SK-N-SH (cell line): ENCODE measurements around the gene HID1.

Experiments used
- CTCF ChIP-seq: fragments of 200-600 bp; sonication (generic); IDR thresholded peaks from 2 replicates; pipeline ENCODE4 v1.6.1; 2017; ENCODE audit warnings: antibody characterized with exemption, mild to moderate bottlenecking, moderate library complexity
- ELF1 ChIP-seq: IDR thresholded peaks from 2 replicates; pipeline ENCODE4 v1.4.0; 2012
- EP300 ChIP-seq, 2 experiments: IDR thresholded peaks; 2 replicates each; pipeline versions ENCODE4 v1.4.0 to v1.6.1; 2012; ENCODE audit warnings: borderline replicate concordance in 1 of 2, low read depth in 1 of 2, low read length in 1 of 2
- GATA2 ChIP-seq: sonication (generic); formaldehyde crosslinking; IDR thresholded peaks from 2 replicates; pipeline ENCODE4 v1.5.0; 2020; ENCODE audit warnings: mild to moderate bottlenecking, missing genetic modification reagents
- JUND ChIP-seq: IDR thresholded peaks from 2 replicates; pipeline ENCODE4 v1.4.0; 2012
- MEF2A ChIP-seq: IDR thresholded peaks from 2 replicates; pipeline ENCODE4 v1.4.0; 2012; ENCODE audit warnings: low read depth, borderline replicate concordance
- POLR2AphosphoS5 ChIP-seq: IDR thresholded peaks from 2 replicates; pipeline ENCODE4 v1.6.1; 2012; ENCODE audit warnings: low read depth, low read length
- RAD21 ChIP-seq: IDR thresholded peaks from 2 replicates; pipeline ENCODE4 v1.6.1; 2012; ENCODE audit warnings: mild to moderate bottlenecking, low read length
- RCOR1 ChIP-seq: fragments of 150-350 bp; IDR thresholded peaks from 2 replicates; pipeline ENCODE4 v1.6.1; 2017; ENCODE audit warnings: antibody characterized with exemption, low read length
- REST ChIP-seq: IDR thresholded peaks from 2 replicates; pipeline ENCODE4 v1.6.1; 2012; ENCODE audit warnings: mild to moderate bottlenecking, low read depth, low read length, moderate library complexity
- SIN3A ChIP-seq: IDR thresholded peaks from 2 replicates; pipeline ENCODE4 v1.6.1; 2012; ENCODE audit warnings: low read depth, mild to moderate bottlenecking, low read length, moderate library complexity, borderline replicate concordance
- YY1 ChIP-seq: IDR thresholded peaks from 2 replicates; pipeline ENCODE4 v1.4.0; 2012; ENCODE audit warnings: low read depth, mild to moderate bottlenecking
- TF ChIP-seq, protein P1 (sequence below): fragments of 150-350 bp; IDR thresholded peaks from 2 replicates; pipeline ENCODE4 v1.6.1; 2016; ENCODE audit warnings: mild to moderate bottlenecking, low read depth, low read length
- TF ChIP-seq, protein P2 (sequence below): IDR thresholded peaks from 2 replicates; pipeline ENCODE4 v1.4.0; 2012; ENCODE audit warnings: low read depth, borderline replicate concordance

- no peak for TF ChIP-seq RCOR1
- TF ChIP-seq CTCF, result no peak
- TF ChIP-seq JUND, result no peak
- no peak for TF ChIP-seq SIN3A
- no peak for TF ChIP-seq ELF1
- TF ChIP-seq EP300 (IDR thresholded peaks at IDR 0.05; ENCODE audit: borderline replicate concordance in 1 of 2, low read depth in 1 of 2, low read length in 1 of 2), result no peak
- TF ChIP-seq RAD21, result no peak
- TF ChIP-seq YY1, result no peak
- no peak for TF ChIP-seq POLR2AphosphoS5
- TF ChIP-seq MEF2A, result no peak
- TF ChIP-seq GATA2 (CRISPR knock-in tag), result no peak
- TF ChIP-seq, protein P1, sequence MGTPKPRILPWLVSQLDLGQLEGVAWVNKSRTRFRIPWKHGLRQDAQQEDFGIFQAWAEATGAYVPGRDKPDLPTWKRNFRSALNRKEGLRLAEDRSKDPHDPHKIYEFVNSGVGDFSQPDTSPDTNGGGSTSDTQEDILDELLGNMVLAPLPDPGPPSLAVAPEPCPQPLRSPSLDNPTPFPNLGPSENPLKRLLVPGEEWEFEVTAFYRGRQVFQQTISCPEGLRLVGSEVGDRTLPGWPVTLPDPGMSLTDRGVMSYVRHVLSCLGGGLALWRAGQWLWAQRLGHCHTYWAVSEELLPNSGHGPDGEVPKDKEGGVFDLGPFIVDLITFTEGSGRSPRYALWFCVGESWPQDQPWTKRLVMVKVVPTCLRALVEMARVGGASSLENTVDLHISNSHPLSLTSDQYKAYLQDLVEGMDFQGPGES, result no peak
- TF ChIP-seq, protein P2, sequence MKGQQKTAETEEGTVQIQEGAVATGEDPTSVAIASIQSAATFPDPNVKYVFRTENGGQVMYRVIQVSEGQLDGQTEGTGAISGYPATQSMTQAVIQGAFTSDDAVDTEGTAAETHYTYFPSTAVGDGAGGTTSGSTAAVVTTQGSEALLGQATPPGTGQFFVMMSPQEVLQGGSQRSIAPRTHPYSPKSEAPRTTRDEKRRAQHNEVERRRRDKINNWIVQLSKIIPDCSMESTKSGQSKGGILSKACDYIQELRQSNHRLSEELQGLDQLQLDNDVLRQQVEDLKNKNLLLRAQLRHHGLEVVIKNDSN, result no peak
- TF ChIP-seq REST, result no peak
Measured at GRCh38 chr17:74951065-74951464, 21.5 kb downstream of the HID1 start.
